Measurements from ENCODE around the gene FHIT. TPM values are rescaled to one million over a fixed set of nuclear protein-coding genes. Genes with fewer than 3 reads are reported as not detected.

Gene FHIT
- total RNA-seq, 2 donors from 2014 or later: 6.8 to 12.3 TPM

DNA sequence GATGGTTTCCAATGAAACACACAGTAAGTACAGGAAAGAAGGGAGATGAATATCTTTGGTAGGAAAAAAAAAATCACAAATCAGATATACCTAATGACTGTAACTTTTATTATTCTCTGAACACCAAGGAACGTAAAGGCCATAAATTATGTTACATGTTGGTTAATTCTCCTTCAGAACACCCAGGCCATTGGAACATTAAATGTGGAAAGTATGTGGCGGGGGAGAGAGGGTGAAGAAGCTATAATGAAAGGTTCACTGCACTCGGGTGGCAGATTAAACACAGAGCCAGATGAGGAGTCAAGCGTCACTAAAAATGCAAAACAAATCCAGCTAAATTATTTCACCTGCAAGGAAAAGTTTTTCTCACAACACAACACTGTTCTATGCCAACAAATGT, 193.8 kb downstream of the FHIT start:
- peaks cover 8% of the 10 kb centered on the region for H3K4me1 Mint-ChIP-seq
- H3K27ac Mint-ChIP-seq: no peak overlapping the region

DNA sequence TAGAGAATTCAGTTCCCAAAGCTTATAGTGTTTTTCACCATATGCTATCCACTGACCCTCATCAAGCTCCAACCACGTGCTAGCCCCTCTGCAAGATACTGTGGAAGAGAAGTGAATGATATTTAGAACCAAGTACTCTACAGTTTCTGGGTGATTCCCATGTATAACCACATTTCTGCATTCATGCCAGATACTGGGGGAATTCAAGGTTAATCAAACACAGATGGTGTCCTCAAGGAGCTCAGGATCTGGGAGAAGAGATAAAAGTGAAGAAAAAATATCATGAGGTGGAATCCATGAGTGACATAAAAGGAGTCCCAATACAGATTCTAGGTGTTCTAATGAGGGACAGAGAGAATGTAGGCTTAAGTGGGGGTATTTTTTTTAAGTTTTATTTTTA, 195.8 kb downstream of the FHIT start:
- H3K36me3 Mint-ChIP-seq (ENCODE audit: low read depth): no peaks in the 10 kb centered on the region
- 100% methylated on average over 1 of the region's 1 CpG; no CpG with 5 or more reads in 1 of the 2 experiments for WGBS, 2 experiments (ENCODE audit: insufficient coverage in 1 of 2, insufficient read length in 1 of 2)
- no peak overlapping the region for H3K9ac ChIP-seq (ENCODE audit: extremely low read depth, low read length, poor library complexity, severe bottlenecking)

More for the DNA sequence above, 193.8 kb downstream of the FHIT start:
- Histone ChIP-seq H3K27me3 (ENCODE audit: control insufficient read depth, insufficient read depth, low read length, poor library complexity, severe bottlenecking) (no peaks in the 10 kb centered on the region), H3K9ac (ENCODE audit: extremely low read depth, low read length, poor library complexity, severe bottlenecking) (no peak overlapping the region), H3K27ac (ENCODE audit: low read depth, low read length) (no peak overlapping the region), H3K4me3 (ENCODE audit: low read length) (no peak overlapping the region), H3K36me3 (ENCODE audit: control insufficient read depth, insufficient read depth, low read length) (no peaks in the 10 kb centered on the region), H3K9me3 (ENCODE audit: control insufficient read depth, low read length) (no peaks in the 10 kb centered on the region), H3K4me1 (ENCODE audit: control insufficient read depth, insufficient read depth, low read length) (no peaks in the 10 kb centered on the region)
- H3K36me3 Mint-ChIP-seq (ENCODE audit: low read depth): no peaks in the 10 kb centered on the region
- 97% methylated on average over 4 of the region's 4 CpGs; no CpG with 5 or more reads in 1 of the 2 experiments for WGBS, 2 experiments (ENCODE audit: insufficient coverage in 1 of 2, insufficient read length in 1 of 2)
- H3K9me3 Mint-ChIP-seq: no peaks in the 10 kb centered on the region
- no peak overlapping the region for H3K4me3 Mint-ChIP-seq
- TF ChIP-seq, protein P1, sequence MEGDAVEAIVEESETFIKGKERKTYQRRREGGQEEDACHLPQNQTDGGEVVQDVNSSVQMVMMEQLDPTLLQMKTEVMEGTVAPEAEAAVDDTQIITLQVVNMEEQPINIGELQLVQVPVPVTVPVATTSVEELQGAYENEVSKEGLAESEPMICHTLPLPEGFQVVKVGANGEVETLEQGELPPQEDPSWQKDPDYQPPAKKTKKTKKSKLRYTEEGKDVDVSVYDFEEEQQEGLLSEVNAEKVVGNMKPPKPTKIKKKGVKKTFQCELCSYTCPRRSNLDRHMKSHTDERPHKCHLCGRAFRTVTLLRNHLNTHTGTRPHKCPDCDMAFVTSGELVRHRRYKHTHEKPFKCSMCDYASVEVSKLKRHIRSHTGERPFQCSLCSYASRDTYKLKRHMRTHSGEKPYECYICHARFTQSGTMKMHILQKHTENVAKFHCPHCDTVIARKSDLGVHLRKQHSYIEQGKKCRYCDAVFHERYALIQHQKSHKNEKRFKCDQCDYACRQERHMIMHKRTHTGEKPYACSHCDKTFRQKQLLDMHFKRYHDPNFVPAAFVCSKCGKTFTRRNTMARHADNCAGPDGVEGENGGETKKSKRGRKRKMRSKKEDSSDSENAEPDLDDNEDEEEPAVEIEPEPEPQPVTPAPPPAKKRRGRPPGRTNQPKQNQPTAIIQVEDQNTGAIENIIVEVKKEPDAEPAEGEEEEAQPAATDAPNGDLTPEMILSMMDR (conservative IDR thresholded peaks at IDR 0.05): no peak
- peaks cover 7% of the 10 kb centered on the region for H3K27me3 Mint-ChIP-seq (ENCODE audit: insufficient read depth)
- no peak for DNase-seq

DNA sequence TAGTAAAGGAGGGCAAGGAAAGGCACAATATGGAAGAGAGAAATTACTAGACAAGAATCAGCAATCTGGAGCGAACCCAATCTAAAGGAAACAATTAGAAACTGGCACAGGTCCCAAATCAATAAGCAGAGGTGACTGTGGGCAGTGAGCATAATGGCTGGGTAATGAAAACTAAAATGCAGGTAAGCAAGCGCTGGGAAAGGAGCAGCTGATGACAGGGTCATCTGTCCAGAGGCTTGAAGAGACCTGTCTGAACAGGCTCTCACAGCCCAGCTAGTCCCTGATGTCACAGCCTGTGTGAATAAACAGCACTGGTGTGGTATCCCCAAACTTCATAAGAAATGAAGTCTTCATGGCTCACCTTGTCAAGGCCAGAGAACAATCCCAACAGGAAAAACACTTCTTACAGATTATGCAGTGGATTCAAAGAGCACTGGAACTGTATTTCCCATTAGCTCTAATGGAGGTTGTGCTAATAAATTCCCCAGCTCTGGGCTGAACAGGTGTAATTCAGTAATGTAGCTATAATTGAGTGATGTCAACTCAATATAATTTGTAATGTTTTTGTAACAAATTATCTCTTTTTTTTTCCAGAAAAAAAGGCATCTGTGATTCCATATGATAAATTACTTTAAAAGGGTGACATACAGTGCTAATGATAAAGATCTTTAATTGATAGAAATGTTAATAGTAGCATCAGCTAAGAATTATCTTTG, 197.3 kb downstream of the FHIT start:
- Mint-ChIP-seq H3K36me3 (ENCODE audit: low read depth) (no peaks in the 10 kb centered on the region), H3K9me3 (no peaks in the 10 kb centered on the region), H3K27ac (no peak overlapping the region), H3K4me3 (no peak overlapping the region), H3K4me1 (peaks cover 8% of the 10 kb centered on the region), H3K27me3 (ENCODE audit: insufficient read depth) (peaks cover 7% of the 10 kb centered on the region)
- Histone ChIP-seq H3K4me3 (ENCODE audit: low read length) (no peak overlapping the region), H3K9me3 (ENCODE audit: control insufficient read depth, low read length) (no peaks in the 10 kb centered on the region), H3K27me3 (ENCODE audit: control insufficient read depth, insufficient read depth, low read length, poor library complexity, severe bottlenecking) (no peaks in the 10 kb centered on the region), H3K4me1 (ENCODE audit: control insufficient read depth, insufficient read depth, low read length) (no peaks in the 10 kb centered on the region), H3K27ac (ENCODE audit: low read depth, low read length) (no peak overlapping the region), H3K9ac (ENCODE audit: extremely low read depth, low read length, poor library complexity, severe bottlenecking) (no peak overlapping the region), H3K36me3 (ENCODE audit: control insufficient read depth, insufficient read depth, low read length) (no peaks in the 10 kb centered on the region)
- 79 to 92% methylated on average over 2 of the region's 2 CpGs for WGBS, 2 experiments (ENCODE audit: insufficient coverage in 1 of 2, insufficient read length in 1 of 2)
- no peak for DNase-seq
- TF ChIP-seq, protein P1 (conservative IDR thresholded peaks at IDR 0.05): no peak

More for the DNA sequence above, 195.8 kb downstream of the FHIT start:
- DNase-seq: no peak
- TF ChIP-seq, protein P1 (conservative IDR thresholded peaks at IDR 0.05): no peak
- H3K4me1 ChIP-seq (ENCODE audit: control insufficient read depth, insufficient read depth, low read length): no peaks in the 10 kb centered on the region
- H3K4me3 ChIP-seq (ENCODE audit: low read length): no peak overlapping the region
- H3K4me1 Mint-ChIP-seq: peaks cover 8% of the 10 kb centered on the region
- no peaks in the 10 kb centered on the region for H3K36me3 ChIP-seq (ENCODE audit: control insufficient read depth, insufficient read depth, low read length)
- no peak overlapping the region for H3K27ac ChIP-seq (ENCODE audit: low read depth, low read length)
- H3K4me3 Mint-ChIP-seq: no peak overlapping the region
- no peaks in the 10 kb centered on the region for H3K9me3 Mint-ChIP-seq
- no peak overlapping the region for H3K27ac Mint-ChIP-seq
- H3K27me3 Mint-ChIP-seq (ENCODE audit: insufficient read depth): peaks cover 7% of the 10 kb centered on the region
- H3K27me3 ChIP-seq (ENCODE audit: control insufficient read depth, insufficient read depth, low read length, poor library complexity, severe bottlenecking): no peaks in the 10 kb centered on the region
- no peaks in the 10 kb centered on the region for H3K9me3 ChIP-seq (ENCODE audit: control insufficient read depth, low read length)
